DOHH2 (cell line): Measurements from ENCODE around the gene SLC25A51.

Experiments used
- CTCF ChIP-seq: fragments of 200-600 bp; sonication (generic); IDR thresholded peaks from one replicate; pipeline ENCODE4 v1.5.1; 2014; ENCODE audit warnings: antibody characterized with exemption, mild to moderate bottlenecking, low read depth, low read length; ENCODE audit not compliant: poor library complexity, severe bottlenecking
- EZH2phosphoT487 ChIP-seq: fragments of 200-600 bp; sonication (generic); IDR thresholded peaks from 2 replicates; pipeline ENCODE4 v1.6.1; 2017; ENCODE audit warnings: borderline replicate concordance, mild to moderate bottlenecking, antibody characterized with exemption, low read length, moderate library complexity, mixed read lengths

DNA sequence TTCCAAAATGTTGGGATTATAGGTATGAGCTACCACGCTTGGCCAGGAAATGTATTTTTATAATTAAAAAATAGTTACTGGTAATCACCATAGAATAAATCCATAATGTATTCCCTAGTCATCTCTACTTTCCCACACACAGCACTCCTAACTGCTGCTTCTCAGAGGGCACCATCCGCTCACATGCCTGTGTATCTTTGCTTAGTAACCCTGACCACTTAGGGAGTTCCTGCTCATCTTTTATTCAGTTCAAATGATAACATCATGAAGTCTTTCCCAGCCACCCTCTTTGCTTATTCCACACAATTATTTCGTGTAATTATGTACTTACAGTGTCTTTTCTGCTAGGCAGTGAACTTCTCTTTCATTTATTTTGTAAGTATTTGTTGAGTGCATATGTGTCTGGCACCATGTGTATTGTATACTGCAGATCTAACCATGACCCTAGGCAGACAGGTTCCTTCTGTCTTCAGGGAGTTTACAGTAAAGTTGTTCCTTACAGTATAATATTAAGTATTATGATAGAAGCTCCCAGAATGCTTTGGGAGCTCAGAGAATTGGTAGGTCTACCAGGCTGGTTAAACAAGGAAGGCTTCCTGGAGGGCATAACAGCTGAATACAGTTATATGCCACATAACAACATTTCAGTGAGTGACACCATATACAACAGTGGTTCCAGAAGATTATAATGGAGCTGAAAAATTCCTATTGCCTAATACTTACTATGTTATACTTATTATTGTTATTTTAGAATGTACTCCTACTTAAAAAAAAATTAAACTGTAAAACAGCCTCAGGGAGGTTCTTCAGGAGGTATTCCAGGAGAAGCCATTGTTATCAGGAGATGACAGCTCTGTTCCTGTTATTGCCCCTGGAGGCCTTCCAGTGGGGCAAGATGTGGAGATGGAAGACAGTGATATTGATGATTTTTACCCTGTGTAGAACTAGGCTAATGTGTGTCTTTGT, 64.1 kb downstream of the SLC25A51 start:
- TF ChIP-seq CTCF = no peak
- no peak for TF ChIP-seq EZH2phosphoT487
